Forelimb muscle (tissue), 1 donor: ENCODE results near the gene IL9. TPM values are rescaled to one million over a fixed set of nuclear protein-coding genes. Genes with fewer than 3 reads are reported as not detected.

ENCODE experiments used
- polyA plus RNA-seq: library from polyadenylated mRNA; unstranded; fragments of 120-200 nt; gene quantifications from one replicate; pipeline ENCODE4 v1.2.1, GENCODE V29; 2013; ENCODE audit not compliant: insufficient read length

Gene IL9
- polyA plus RNA-seq, 1 donor, result not detected

Other genes starting within 250 kb of the IL9 start
- 0.19 TPM for gene SLC25A48, start 61.2 kb downstream of the IL9 start, polyA plus RNA-seq
- gene LECT2, start 59.1 kb upstream of the IL9 start, polyA plus RNA-seq, result 0.19 TPM
- gene TGFBI, start 133.1 kb upstream of the IL9 start, polyA plus RNA-seq, result 161 TPM
- gene SMAD5, start 237.0 kb upstream of the IL9 start, polyA plus RNA-seq, result 39.8 TPM